Measurements from ENCODE around the gene XRCC3. TPM values are rescaled to one million over a fixed set of nuclear protein-coding genes. Genes with fewer than 3 reads are reported as not detected.

The XRCC3 gene
- total RNA-seq, 2 experiments from 2014 or later = 46.2 to 52.5 TPM

DNA sequence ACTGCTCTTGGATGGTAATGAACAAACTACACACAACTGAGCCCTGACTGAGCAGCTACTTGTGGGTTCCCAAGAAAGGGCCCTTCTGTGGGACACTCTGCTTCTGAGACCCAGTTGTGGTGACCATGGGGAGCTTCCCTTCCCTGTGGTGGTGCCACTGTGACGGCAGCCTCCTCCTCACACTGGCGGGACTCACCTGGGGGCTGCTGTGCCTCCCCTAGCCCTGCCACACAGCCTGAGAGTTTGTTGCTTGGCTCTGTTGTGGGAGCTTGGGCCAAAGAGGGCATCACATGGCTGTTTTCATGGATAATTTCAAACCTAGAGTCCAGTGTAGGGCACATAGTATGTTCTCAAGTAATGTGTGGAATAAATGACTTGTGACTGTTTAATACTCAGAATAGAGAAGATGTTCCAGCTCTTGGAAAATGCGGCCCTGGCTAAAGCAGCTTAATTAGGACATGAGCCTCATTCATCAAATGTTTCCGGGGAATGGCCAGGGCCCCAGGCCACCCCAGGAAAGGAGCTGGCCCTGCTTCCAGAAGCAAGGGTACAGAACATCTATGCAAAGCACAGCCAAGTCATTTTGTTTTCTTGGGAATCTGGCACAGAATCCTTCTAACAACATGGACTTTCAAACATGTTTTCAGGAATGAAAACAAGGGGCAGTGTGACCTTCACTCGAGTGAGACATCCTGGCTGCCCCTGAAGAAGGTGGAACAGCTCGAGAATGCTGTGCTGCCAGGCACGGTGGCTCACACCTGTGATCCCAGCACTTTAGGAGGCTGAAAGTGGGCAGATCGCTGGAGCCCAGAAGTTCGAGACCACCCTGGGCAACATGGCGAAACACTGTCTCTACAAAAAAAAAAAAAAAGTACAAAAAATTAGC lies 21.5 kb upstream of the XRCC3 start:
- no peak for ATAC-seq
- Mint-ChIP-seq H3K9me3 (ENCODE audit: insufficient read depth) (no peaks in the 10 kb centered on the region), H3K4me3 (no peak overlapping the region), H3K4me1 (ENCODE audit: low read depth) (no peaks in the 10 kb centered on the region), H3K27ac (no peak overlapping the region), H3K27me3 (ENCODE audit: low read depth) (no peaks in the 10 kb centered on the region), H3K36me3 (ENCODE audit: low read depth) (peaks cover 2% of the 10 kb centered on the region)
- CTCF ChIA-PET = no interaction called here
- POLR2A ChIA-PET = interaction anchor here (1.4 kb wide), 1 partner anchor 21 kb away, joined by 3 read pairs; the partner anchor contains the start of gene ZFYVE21
- no peak for DNase-seq

DNA sequence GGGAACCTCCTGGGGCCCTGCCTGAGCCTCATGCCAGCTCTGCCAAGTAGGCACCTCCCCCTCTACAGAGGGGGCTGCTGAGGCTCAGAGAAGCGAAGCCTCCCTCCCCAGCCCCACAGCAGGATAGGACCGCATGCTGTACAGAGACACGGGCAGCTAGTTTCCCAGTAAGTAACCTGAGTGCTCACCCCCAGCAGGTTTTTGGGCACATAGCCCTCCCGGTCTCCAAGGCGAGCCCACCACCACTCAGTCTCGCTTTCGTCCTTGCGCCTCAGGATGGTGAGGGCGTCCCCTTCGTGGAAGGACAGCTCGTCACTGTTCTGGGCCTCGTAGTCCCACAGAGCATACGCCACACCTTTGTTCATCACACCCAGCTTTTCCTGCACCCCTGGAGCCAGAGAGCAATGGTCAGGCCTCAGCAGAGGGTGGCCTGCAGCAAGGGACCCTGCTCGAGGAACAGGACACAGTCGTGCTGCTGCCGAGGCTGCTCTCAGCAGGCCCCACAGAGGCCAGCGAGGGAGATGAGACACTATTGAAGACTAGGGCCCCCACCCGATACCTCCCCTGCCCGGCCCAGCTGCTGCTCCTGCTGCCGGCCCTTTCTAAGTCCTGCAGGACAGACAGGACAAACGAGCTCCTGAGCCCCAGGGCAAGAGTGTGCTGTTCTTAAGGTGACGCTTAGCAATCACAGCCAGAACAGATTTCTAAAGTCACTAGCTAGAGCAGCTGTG lies 20.7 kb upstream of the XRCC3 start:
- CTCF ChIA-PET = no interaction called here
- Mint-ChIP-seq H3K4me3 (no peak overlapping the region), H3K36me3 (ENCODE audit: low read depth) (peaks cover 2% of the 10 kb centered on the region), H3K4me1 (ENCODE audit: low read depth) (no peaks in the 10 kb centered on the region), H3K27me3 (ENCODE audit: low read depth) (no peaks in the 10 kb centered on the region), H3K9me3 (ENCODE audit: insufficient read depth) (no peaks in the 10 kb centered on the region), H3K27ac (no peak overlapping the region)
- DNase-seq (no peak), ATAC-seq (no peak)
- POLR2A ChIA-PET = interaction anchor here (1.4 kb wide), 1 partner anchor 20 kb away, joined by 3 read pairs; the partner anchor contains the start of gene ZFYVE21

DNA sequence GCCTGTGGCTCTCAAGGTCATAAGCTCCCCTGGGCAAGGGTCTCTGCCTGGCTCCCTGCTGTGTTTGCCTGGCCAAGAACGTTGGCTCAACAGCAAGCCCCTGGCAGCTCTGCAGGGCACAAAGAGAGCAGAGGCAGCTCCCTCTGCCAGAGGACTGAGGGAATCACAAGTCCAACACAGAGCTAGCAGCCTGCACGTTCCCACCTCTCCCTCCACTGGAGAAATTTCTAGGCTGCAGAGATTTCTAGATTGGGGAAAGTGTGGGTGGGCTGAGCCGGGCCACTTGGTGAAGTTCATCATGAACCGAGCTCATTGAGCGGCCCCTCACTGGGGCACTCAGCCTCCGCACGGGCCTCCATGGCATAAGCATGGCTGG lies 20.2 kb upstream of the XRCC3 start:
- no peak for DNase-seq

DNA sequence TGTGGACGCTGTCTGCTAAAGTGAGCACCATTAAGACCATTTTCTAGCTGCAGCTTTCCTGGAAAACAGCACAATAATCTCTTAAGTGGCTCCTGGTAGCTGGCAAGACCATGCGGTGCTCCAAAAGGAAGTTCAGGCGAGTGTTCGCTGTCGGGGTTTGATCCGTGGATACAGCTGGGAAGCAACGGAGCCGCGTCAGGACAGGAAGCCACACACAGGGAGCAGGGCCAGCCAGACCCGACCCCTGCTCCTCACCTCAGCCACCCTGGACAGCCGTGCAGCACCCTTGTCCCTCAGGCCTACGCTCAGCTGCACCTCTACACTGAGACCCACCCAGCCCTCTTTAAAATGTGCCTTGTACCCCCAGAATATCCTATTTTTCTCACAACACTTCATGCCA lies 19.8 kb upstream of the XRCC3 start:
- H3K27me3 Mint-ChIP-seq (ENCODE audit: low read depth) = no peaks in the 10 kb centered on the region
- no peaks in the 10 kb centered on the region for H3K9me3 Mint-ChIP-seq (ENCODE audit: insufficient read depth)
- ChIA-PET POLR2A (no interaction called here), CTCF (no interaction called here)
- H3K36me3 Mint-ChIP-seq (ENCODE audit: low read depth) = peaks cover 2% of the 10 kb centered on the region
- no peaks in the 10 kb centered on the region for H3K4me1 Mint-ChIP-seq (ENCODE audit: low read depth)
- ATAC-seq = no peak
- H3K4me3 Mint-ChIP-seq = no peak overlapping the region
- no peak for DNase-seq
- no peak overlapping the region for H3K27ac Mint-ChIP-seq

More for the DNA sequence above, 20.2 kb upstream of the XRCC3 start:
- ChIA-PET POLR2A (interaction anchor here (1.4 kb wide), 1 partner anchor 20 kb away, joined by 3 read pairs; the partner anchor contains the start of gene ZFYVE21), CTCF (no interaction called here)
- Mint-ChIP-seq H3K4me3 (no peak overlapping the region), H3K4me1 (ENCODE audit: low read depth) (no peaks in the 10 kb centered on the region), H3K27ac (no peak overlapping the region), H3K27me3 (ENCODE audit: low read depth) (no peaks in the 10 kb centered on the region), H3K9me3 (ENCODE audit: insufficient read depth) (no peaks in the 10 kb centered on the region), H3K36me3 (ENCODE audit: low read depth) (peaks cover 2% of the 10 kb centered on the region)
- no peak for ATAC-seq

DNA sequence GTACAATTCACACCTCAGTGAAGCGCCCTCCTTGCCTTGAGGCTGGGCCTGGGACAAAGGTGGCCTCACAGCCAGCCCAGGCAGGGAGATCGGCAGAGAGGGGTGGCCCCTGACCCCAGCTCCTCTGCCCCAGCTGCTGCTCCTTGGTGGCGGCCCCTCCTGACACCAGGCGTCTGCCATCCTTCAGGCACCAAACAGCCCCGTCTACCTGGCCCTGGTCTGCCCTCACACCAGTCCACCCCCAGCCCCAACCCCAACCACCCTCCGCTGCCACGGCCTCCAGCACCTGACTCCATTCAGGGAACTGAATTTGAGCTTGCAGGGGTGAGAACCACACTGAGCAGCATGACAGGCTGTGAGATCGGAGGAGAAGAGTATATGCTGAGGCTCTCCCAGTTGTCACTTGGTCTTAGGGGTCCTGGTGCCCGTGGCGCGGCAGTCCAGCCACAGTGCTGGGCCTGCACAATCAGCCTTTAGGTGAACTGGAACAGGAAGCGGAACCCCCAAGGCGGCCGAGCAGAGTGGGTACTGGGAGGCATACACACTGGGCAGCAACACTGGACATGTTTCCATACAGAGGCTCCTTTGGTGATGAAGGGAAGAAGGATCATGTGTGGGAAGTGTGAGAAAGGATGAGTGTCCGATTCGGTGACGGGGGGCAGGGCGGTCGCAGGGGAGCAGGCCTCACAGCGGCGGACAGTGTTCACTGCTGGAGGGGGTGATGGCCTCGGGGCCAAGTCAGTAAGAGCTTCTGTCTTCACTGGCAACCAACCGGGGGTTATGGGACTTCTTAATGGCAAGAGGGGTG lies 19.0 kb upstream of the XRCC3 start:
- Mint-ChIP-seq H3K36me3 (ENCODE audit: low read depth) (peaks cover 7% of the 10 kb centered on the region), H3K4me1 (ENCODE audit: low read depth) (no peaks in the 10 kb centered on the region), H3K27me3 (ENCODE audit: low read depth) (no peaks in the 10 kb centered on the region), H3K4me3 (no peak overlapping the region), H3K9me3 (ENCODE audit: insufficient read depth) (no peaks in the 10 kb centered on the region), H3K27ac (no peak overlapping the region)
- POLR2A ChIA-PET = no interaction called here
- CTCF ChIA-PET = interaction anchor here (1.0 kb wide), 1 partner anchor 54 kb away, joined by 3 read pairs; no protein-coding TSS in a partner anchor
- ATAC-seq (no peak), DNase-seq (no peak)

DNA sequence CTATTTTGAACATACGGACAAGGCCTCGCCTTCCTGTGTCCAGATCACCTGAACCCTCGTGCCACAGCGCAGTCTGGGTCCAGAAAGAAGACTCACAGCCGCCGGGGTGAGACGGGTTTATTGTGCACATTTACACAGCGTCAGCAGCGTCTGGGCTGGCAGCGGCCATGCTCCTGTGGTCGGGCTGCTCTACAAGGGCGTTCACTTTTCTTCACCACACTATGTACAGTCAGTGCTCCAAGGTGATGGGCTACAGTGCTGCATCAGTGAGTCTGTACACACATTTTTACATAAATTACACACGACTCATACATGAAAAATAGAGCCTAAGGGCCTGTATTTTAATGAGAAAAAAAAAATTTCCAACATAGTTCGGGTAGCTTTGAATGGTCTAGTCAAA lies 18.4 kb upstream of the XRCC3 start:
- ChIA-PET POLR2A (no interaction called here), CTCF (interaction anchor here (0.9 to 1.0 kb wide), 2 partner anchors 54 to 167 kb away, joined by 3 read pairs; no protein-coding TSS in a partner anchor)
- H3K4me3 Mint-ChIP-seq = no peak overlapping the region
- DNase-seq (no peak), ATAC-seq (no peak)
- no peaks in the 10 kb centered on the region for H3K4me1 Mint-ChIP-seq (ENCODE audit: low read depth)
- H3K27me3 Mint-ChIP-seq (ENCODE audit: low read depth) = no peaks in the 10 kb centered on the region
- peaks cover 12% of the 10 kb centered on the region for H3K36me3 Mint-ChIP-seq (ENCODE audit: low read depth)
- no peaks in the 10 kb centered on the region for H3K9me3 Mint-ChIP-seq (ENCODE audit: insufficient read depth)
- no peak overlapping the region for H3K27ac Mint-ChIP-seq

DNA sequence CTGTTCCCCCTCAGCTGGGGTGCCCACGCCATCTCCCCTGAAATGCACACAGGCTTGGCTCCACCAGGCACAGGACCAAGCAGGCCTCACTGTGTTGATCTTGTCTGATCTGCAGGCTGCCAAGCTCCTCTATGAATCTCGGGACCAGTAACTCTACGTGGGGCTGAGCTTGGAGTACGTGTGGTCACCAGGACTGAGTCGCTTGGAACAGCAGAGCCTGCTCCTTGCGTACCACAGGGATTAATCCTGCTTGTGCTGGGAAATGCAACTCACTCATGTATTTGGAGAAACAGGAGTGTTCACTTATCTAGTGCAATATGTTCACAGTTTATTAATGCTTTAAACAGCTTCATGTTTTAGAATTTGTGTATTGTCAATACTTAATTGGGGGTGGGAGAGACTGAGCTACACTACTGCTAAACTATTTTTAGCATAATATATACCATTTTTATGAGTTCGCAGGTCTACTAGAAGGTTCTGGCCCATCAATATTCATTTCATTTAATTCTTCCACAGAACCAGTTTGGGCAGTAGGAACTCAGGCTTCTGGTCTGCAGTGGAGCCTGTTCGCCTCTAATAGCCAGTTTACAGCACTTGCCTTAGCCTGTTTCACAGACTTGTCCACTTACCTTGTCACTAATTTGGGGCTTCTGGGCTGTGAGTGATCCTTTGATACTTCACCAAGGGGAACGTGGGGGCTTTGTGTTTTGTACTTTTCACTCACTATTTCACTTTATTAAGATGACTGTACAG lies 17.8 kb upstream of the XRCC3 start:
- POLR2A ChIA-PET = no interaction called here
- Mint-ChIP-seq H3K9me3 (ENCODE audit: insufficient read depth) (no peaks in the 10 kb centered on the region), H3K27me3 (ENCODE audit: low read depth) (no peaks in the 10 kb centered on the region), H3K4me3 (no peak overlapping the region), H3K4me1 (ENCODE audit: low read depth) (no peaks in the 10 kb centered on the region), H3K27ac (peak overlapping the region; percentile 56), H3K36me3 (ENCODE audit: low read depth) (peaks cover 12% of the 10 kb centered on the region)
- DNase-seq (no peak), ATAC-seq (no peak)
- CTCF ChIA-PET = interaction anchor here (0.9 kb wide), 1 partner anchor 168 kb away, joined by 3 read pairs; no protein-coding TSS in a partner anchor

DNA sequence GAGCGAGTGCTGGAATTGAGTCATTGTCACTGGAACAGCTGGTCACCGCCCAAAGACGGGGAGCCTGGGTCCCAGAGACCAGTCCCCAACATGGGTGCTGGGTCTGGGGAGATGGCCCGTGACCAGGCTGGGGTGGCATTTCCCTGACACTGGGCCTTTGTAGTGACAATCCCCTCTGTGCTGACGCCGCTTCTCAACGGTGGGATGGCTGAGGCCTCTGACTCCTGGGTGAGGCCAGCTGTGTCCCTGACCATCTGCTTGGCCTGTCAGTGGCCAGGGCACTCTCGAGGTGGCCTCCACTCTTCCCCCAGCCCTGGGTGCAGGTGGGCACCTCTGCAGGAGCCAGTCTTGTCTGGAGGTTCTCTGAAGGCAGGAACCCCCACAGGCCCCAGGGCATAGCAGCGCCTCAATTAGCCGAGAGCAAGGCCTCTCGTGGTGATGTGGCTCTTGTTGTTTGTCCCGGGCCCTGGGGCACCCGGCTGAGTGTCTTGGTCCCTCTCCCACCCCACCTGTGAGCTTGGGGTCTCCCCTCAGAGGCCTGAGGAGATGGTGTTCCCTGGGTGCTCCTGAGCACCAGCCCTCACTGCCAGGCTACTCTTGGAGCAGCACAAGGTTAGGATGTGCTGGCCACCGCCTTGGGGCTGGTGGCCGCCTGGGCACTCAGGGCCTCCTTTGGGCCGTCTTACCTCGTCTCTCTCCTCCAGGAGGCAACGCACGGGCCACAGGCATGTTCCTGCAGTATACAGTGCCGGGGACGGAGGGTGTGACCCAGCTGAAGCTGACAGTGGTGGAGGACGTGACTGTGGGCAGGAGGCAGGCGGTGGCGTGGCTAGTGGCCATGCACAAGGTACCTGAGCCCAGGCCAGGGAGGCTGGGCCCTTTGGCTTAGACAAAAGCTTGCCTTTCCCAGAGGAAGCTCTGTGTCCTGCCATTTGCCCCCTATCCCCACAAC lies 16.9 kb upstream of the XRCC3 start:
- no peaks in the 10 kb centered on the region for H3K27me3 Mint-ChIP-seq (ENCODE audit: low read depth)

DNA sequence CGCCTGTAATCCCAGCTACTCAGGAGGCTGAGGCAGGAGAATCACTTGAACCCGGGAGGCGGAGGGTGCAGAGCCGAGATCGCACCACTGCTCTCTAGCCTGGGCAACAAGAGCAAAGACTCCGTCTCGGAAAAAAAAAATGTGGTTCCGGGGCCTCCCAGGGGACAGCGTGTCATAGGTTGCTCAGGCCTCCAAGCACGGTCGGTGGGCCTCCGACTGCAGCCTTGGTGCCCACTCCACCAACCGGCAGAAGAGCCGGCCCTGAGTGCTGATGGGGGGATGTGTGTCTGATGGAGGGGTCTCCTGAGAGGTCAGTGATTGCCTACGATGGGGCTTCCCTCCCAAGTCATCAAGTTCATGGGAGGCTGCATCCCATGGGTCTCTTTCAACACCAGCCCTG lies 16.2 kb upstream of the XRCC3 start:
- ChIA-PET POLR2A (no interaction called here), CTCF (no interaction called here)
- no peaks in the 10 kb centered on the region for H3K9me3 Mint-ChIP-seq (ENCODE audit: insufficient read depth)
- H3K4me1 Mint-ChIP-seq (ENCODE audit: low read depth) = no peaks in the 10 kb centered on the region
- ATAC-seq = no peak
- no peaks in the 10 kb centered on the region for H3K27me3 Mint-ChIP-seq (ENCODE audit: low read depth)
- H3K4me3 Mint-ChIP-seq = no peak overlapping the region
- no peak overlapping the region for H3K27ac Mint-ChIP-seq
- no peak for DNase-seq
- H3K36me3 Mint-ChIP-seq (ENCODE audit: low read depth) = peaks cover 12% of the 10 kb centered on the region

More for the DNA sequence above, 16.9 kb upstream of the XRCC3 start:
- ChIA-PET CTCF (interaction anchor here (0.9 kb wide), 1 partner anchor 169 kb away, joined by 3 read pairs; no protein-coding TSS in a partner anchor), POLR2A (no interaction called here)
- Mint-ChIP-seq H3K4me1 (ENCODE audit: low read depth) (no peaks in the 10 kb centered on the region), H3K36me3 (ENCODE audit: low read depth) (peaks cover 12% of the 10 kb centered on the region), H3K9me3 (ENCODE audit: insufficient read depth) (no peaks in the 10 kb centered on the region), H3K27ac (no peak overlapping the region), H3K4me3 (no peak overlapping the region)
- DNase-seq (no peak), ATAC-seq (no peak)

DNA sequence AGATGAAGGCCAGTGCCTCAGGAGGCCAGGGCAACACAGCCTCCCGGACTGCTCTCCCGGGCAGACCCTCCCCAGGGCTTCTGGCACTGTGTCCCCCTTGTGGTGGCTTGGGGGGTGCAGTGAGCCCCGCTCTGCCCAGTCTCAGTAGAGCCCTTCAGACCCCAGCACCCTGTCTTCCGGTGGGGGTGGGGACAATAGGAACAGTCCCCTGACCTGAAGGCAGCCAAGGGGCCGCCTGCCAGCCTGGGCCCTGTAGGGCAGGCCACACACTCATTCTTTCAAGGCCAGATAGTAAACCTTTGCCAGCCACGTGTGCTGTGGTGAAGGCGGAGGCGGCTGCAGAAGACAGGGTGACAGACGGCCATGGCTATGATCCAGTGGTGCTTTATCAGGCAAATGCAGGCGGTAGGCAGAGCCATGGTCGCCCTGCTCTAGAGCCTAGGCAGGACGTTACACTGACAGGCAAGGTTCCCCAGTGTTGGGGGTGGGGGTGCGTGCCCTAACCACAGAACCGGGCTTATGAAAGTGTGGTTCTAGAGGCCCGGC lies 15.3 kb upstream of the XRCC3 start:
- ChIA-PET CTCF (no interaction called here), POLR2A (no interaction called here)
- DNase-seq = no peak

More for the DNA sequence above, 15.3 kb upstream of the XRCC3 start:
- Mint-ChIP-seq H3K4me3 (no peak overlapping the region), H3K27me3 (ENCODE audit: low read depth) (no peaks in the 10 kb centered on the region), H3K4me1 (ENCODE audit: low read depth) (no peaks in the 10 kb centered on the region), H3K36me3 (ENCODE audit: low read depth) (peaks cover 12% of the 10 kb centered on the region), H3K27ac (no peak overlapping the region), H3K9me3 (ENCODE audit: insufficient read depth) (no peaks in the 10 kb centered on the region)
- ATAC-seq = no peak

Data from activated CD8-positive, alpha-beta T cell treated with anti-CD3 and anti-CD28 coated beads, Interleukin-2, amount 10 ng/mL, durations not matched to agents 7 days and 5 days (primary cell).